AG09319 (cell line): ENCODE results near the gene IDH1.

Source experiments
- DNase-seq: peaks from one replicate; pipeline ENCODE4 v3.0.0-alpha.2; 2010; ENCODE audit warnings: low read depth; ENCODE audit errors: extremely low read depth
- TF ChIP-seq, protein P1 (sequence below): IDR thresholded peaks from 2 replicates; pipeline ENCODE4 v1.5.1; 2011; ENCODE audit warnings: low read depth, mild to moderate bottlenecking, inconsistent platforms, low read length, moderate library complexity

Gene IDH1

DNA sequence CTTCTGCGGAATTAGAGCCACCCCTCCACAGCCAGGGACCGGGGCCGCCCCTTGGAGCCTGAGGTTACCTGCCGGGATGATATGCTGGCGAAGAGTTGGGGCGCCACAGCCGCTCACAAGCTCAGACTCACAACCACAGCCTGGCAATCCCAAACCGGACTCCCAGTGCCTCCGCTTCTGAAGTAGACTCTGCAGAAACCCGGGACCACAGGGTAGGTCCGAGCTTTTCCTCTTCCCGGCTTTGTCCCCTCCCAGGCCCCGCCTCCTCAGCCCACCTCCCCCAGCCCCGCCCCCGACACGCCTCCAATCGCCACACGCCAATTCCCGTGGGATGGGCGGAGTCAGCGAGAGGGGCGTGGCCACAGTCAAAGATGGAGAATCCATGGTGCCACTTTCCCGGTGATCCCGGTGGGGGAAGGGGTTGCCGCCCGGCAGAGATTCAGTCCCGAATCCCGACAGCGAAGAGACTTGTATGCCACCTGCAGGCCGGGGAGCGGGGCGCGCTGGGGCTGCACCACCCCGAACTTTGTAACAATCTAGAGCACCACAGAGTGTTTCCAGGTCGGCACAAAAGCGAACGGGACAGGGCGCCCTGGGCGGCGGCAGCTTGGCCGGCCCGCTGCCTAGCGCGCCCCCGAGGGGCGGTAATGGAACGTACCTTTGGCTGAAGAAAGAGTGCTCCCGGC is at the start of gene IDH1:
Gene IDH1, minus strand, starts transcription at position 201 of the 686 bp plus-strand sequence. CDS start 3,520 bp downstream, outside the sequence.
- TF ChIP-seq, protein P1, sequence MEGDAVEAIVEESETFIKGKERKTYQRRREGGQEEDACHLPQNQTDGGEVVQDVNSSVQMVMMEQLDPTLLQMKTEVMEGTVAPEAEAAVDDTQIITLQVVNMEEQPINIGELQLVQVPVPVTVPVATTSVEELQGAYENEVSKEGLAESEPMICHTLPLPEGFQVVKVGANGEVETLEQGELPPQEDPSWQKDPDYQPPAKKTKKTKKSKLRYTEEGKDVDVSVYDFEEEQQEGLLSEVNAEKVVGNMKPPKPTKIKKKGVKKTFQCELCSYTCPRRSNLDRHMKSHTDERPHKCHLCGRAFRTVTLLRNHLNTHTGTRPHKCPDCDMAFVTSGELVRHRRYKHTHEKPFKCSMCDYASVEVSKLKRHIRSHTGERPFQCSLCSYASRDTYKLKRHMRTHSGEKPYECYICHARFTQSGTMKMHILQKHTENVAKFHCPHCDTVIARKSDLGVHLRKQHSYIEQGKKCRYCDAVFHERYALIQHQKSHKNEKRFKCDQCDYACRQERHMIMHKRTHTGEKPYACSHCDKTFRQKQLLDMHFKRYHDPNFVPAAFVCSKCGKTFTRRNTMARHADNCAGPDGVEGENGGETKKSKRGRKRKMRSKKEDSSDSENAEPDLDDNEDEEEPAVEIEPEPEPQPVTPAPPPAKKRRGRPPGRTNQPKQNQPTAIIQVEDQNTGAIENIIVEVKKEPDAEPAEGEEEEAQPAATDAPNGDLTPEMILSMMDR = peak; percentile 48
- DNase-seq = peak; percentile 81

GRCh38 chr2:208304157-208304556 is 49.3 kb upstream of the IDH1 start:
- TF ChIP-seq, protein P1 = no peak
- no peak for DNase-seq

DNA sequence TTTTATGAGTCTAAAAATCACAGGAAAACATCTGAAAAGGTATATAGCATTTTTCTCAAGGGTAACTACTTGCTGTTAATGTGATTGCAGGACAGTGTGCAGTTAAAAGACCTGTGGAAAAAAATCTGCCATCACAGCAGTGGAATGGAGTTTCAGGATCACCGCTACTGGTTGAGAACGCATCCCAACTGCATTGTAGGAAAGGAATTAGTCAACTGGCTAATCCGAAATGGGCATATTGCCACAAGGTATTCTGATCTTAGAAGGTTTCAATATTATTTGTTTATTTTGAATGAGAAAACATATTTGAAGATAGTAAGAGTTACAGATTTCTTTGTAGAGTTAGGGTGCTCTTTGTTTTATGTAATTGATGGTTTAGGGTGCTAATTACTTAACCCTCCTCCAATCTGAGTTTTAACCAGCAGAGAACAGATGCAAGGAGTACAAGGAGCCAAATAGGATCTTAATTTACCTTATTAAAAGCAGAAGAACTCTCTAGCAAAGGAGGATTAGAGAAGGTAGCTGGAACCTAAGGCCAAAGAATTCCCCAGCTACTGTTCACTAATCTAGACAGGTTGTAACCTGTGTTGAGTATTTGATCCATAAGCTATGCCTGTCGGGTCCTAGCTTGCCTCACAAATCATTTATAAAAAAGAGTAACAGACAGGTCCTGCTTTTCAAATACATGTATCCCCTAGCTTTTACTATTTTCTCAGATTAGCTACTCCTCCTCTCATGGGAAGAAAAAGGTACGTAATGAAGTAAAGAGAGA is 46.2 kb upstream of the IDH1 start:
- TF ChIP-seq, protein P1 = no peak
- DNase-seq = no peak

GRCh38 chr2:208297961-208298360 is 43.1 kb upstream of the IDH1 start:
- TF ChIP-seq, protein P1 = no peak
- DNase-seq = no peak

DNA sequence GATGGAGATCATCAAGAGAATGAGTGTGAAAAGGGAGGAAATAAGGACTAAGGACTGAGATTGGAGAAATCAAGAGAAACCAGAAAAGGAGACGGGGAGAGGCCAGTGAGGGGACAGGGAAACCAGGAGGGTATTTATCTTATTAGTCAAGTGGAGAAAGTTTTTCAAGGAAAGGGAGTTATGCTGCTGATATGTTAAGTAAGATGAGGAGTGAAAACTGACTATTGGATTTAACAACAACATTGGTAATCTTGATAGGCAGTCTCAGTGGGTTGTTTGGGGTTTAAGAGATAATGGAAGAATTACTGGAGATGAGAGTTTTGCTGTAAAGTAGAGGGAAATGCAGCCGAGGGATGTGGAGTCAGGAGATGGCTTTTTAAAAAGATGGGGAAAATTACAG is 41.7 kb upstream of the IDH1 start:
- TF ChIP-seq, protein P1 = no peak
- no peak for DNase-seq

GRCh38 chr2:208295834-208296233 is 41.0 kb upstream of the IDH1 start:
- DNase-seq = no peak
- TF ChIP-seq, protein P1 = no peak

GRCh38 chr2:208294482-208295024 is 39.7 kb upstream of the IDH1 start:
- DNase-seq = no peak

More at GRCh38 chr2:208294482-208295024, 39.7 kb upstream of the IDH1 start:
- TF ChIP-seq, protein P1 = no peak
